K562 (cell line): ENCODE results near the gene ATP8A1. TPM values are rescaled to one million over a fixed set of nuclear protein-coding genes. Genes with fewer than 3 reads are reported as not detected.

Experiments used
- ATAC-seq: fragments of 200-7000 bp; cut with Tn5 transposase; 3 replicates; pipeline ENCODE4 v1.9.1; 2020; ENCODE audit warnings: moderate library complexity
- BruUV-seq: library from RNA; stranded (reverse); fragments of 400-500 nt; replicated peaks from 2 replicates; lab custom pipeline; 2021; lab: Mats Ljungman, UMichigan
- CTCF ChIA-PET: fragments of 300-600 bp; formaldehyde crosslinking; extraction: SDS; loops from one replicate; lab custom pipeline; 2021; ENCODE audit warnings: low intra/inter-chr PET ratio; lab: Yijun Ruan, JAX
- POLR2A ChIA-PET: fragments of 300-600, 350-650 bp; sonication (Branson Sonifier 250); formaldehyde crosslinking; extraction: SDS; loops from one replicate; lab custom pipeline; 2021; ENCODE audit warnings: antibody characterized with exemption, inconsistent platforms; lab: Yijun Ruan, JAX
- DNase-seq, 4 experiments: peaks; one replicate each; pipeline versions ENCODE4 v3.0.0 to v3.0.0-alpha.2; 2011 to 2018; ENCODE audit warnings: low spot score in 3 of 4, mixed read lengths in 3 of 4; ENCODE audit errors: extremely low read depth in 1 of 4
- FAIRE-seq: peaks from 2 replicates; lab custom pipeline; 2011; peaks lifted over from hg19 to GRCh38; lab: Jason Lieb, UNC
- H2AFZ ChIP-seq: 2 replicates; pipeline ENCODE4 v1.6.0; 2011; ENCODE audit warnings: low read depth, low read length, control low read depth, inconsistent platforms
- H3K27ac ChIP-seq: fragments of 200-600 bp; 3 replicates; pipeline ENCODE4 v1.8.0; 2011; ENCODE audit warnings: low read depth, mild to moderate bottlenecking, control low read depth, inconsistent platforms, low read length, moderate library complexity, mixed read lengths; ENCODE audit errors: extremely low read depth
- H3K27me3 ChIP-seq, 2 experiments: fragments of 300-600 bp in 1 of 2; 2 replicates in 1 of 2; 3 replicates in 1 of 2; pipeline versions ENCODE4 v1.6.0 to v1.8.0; 2011; ENCODE audit warnings: inconsistent platforms in 2 of 2, low read length in 2 of 2, mild to moderate bottlenecking in 1 of 2, mixed read lengths in 1 of 2, moderate library complexity in 1 of 2; ENCODE audit not compliant: control insufficient read depth in 2 of 2, insufficient read depth in 2 of 2
- H3K36me3 ChIP-seq: fragments of 300-600 bp; 3 replicates; pipeline ENCODE4 v1.8.0; 2011; ENCODE audit warnings: mild to moderate bottlenecking, low read length, inconsistent platforms; ENCODE audit not compliant: control insufficient read depth, insufficient read depth
- H3K4me1 ChIP-seq, 2 experiments: fragments of 200-600 bp in 1 of 2; replicated peaks in 1 of 2; 2 replicates in 1 of 2; 3 replicates in 1 of 2; pipeline versions ENCODE4 v1.5.1 to v1.8.0; 2011; ENCODE audit warnings: inconsistent platforms in 2 of 2, low read length in 2 of 2, mild to moderate bottlenecking in 1 of 2, mixed read lengths in 1 of 2, moderate library complexity in 1 of 2; ENCODE audit not compliant: control insufficient read depth in 2 of 2, insufficient read depth in 2 of 2
- H3K4me2 ChIP-seq: 2 replicates; pipeline ENCODE4 v1.6.1; 2011; ENCODE audit warnings: low read length, control low read depth, inconsistent platforms, mixed read lengths; ENCODE audit not compliant: insufficient read depth
- H3K4me3 ChIP-seq: fragments of 200-600 bp; sonication (generic), shearing (Covaris generic); 2 replicates; pipeline ENCODE4 v1.5.1; 2016; ENCODE audit warnings: control low read depth, inconsistent platforms
- H3K79me2 ChIP-seq: fragments of 200-600 bp; 3 replicates; pipeline ENCODE4 v1.8.0; 2011; ENCODE audit warnings: low read length, inconsistent platforms; ENCODE audit not compliant: control insufficient read depth, insufficient read depth
- H3K9ac ChIP-seq, 2 experiments: 2 replicates each; pipeline versions ENCODE4 v1.6.0 to v1.6.1; 2011; ENCODE audit warnings: low read depth in 2 of 2, low read length in 2 of 2, control low read depth in 1 of 2, inconsistent platforms in 1 of 2, mild to moderate bottlenecking in 1 of 2, mixed read lengths in 1 of 2; ENCODE audit not compliant: insufficient read depth in 1 of 2
- H3K9me1 ChIP-seq: one replicate; pipeline ENCODE4 v1.6.0; 2011; ENCODE audit warnings: inconsistent platforms, mild to moderate bottlenecking, low read length, moderate library complexity; ENCODE audit not compliant: control insufficient read depth, insufficient read depth
- H3K9me3 ChIP-seq: replicated peaks from 2 replicates; pipeline ENCODE4 v1.5.1; 2011; ENCODE audit warnings: low read depth, low read length, inconsistent platforms; ENCODE audit not compliant: control insufficient read depth, insufficient read depth
- H4K20me1 ChIP-seq: replicated peaks from 2 replicates; pipeline ENCODE4 v1.6.1; 2011; ENCODE audit warnings: low read length, inconsistent platforms, mixed read lengths; ENCODE audit not compliant: control insufficient read depth, insufficient read depth
- COPS2 ChIP-seq: fragments of 450-650 bp; conservative IDR thresholded peaks from 2 replicates; pipeline ENCODE4 v1.6.1; 2016; ENCODE audit warnings: mild to moderate bottlenecking, moderate library complexity
- SPI1 ChIP-seq: IDR thresholded peaks from 2 replicates; pipeline ENCODE4 v1.6.1; 2011; ENCODE audit warnings: low read depth, low read length, control low read depth, borderline replicate concordance
- ZNF699 ChIP-seq: fragments of 250-450 bp; sonication (Bioruptor Pico); IDR thresholded peaks from 2 replicates; pipeline ENCODE4 v1.8.0; 2021; ENCODE audit warnings: mild to moderate bottlenecking, moderate library complexity; ENCODE audit not compliant: insufficient replicate concordance
- WGBS: fragments of 100-300 bp; shearing (Covaris generic); methylation state at CpG from one replicate; pipeline ENCODE4 v1.1.6; 2016; ENCODE audit warnings: low coverage, mixed read lengths; ENCODE audit not compliant: insufficient coverage; ENCODE audit errors: missing lambda C conversion rate; 5-methylcytosine and 5-hydroxymethylcytosine counted together
- in situ Hi-C: fragments of 300-500 bp; cut with MboI; formaldehyde crosslinking; loops from 4 replicates; pipeline ENCODE4 v1.15.0; 2018; ENCODE audit warnings: inconsistent platforms, mixed read lengths
- intact Hi-C: fragments of 100-400 bp; cut with micrococcal nuclease; formaldehyde crosslinking; loops from 2 replicates; pipeline ENCODE4 v1.14.2; 2022
- polyA plus RNA-seq, 8 experiments: library from polyadenylated mRNA; depleted of rRNA in 4 of 8; stranded (reverse) in 5 of 8; unstranded in 3 of 8; fragments of >200 nt; fragmentation: Nextera tagmentation in 2 of 8; fragmentation: Illumina TruSeq in 1 of 8; extraction: Ambion mirVana in 2 of 8; extraction: Trizol in 1 of 8; gene quantifications; 2 replicates each; pipeline versions ENCODE4 v1.2.1 to v1.2.3, GENCODE V29; 2011 to 2014; ENCODE audit warnings: inconsistent platforms in 1 of 8, missing spikeins in 1 of 8
- total RNA-seq, 7 experiments: library from RNA; depleted of rRNA in 6 of 7; stranded (reverse); fragments of >200 nt in 6 of 7; fragmentation: Illumina TruSeq in 2 of 7; extraction: Trizol in 2 of 7; gene quantifications; 2 replicates each; pipeline versions ENCODE4 v1.2.1 to v1.2.3, GENCODE V29; 2011 to 2021; ENCODE audit warnings: low replicate concordance in 1 of 7
- TF ChIP-seq, protein P1 (sequence below): sonication (generic); formaldehyde crosslinking; IDR thresholded peaks from 2 replicates; pipeline ENCODE4 v1.8.0; 2022; ENCODE audit warnings: missing genetic modification reagents, mild to moderate bottlenecking, borderline replicate concordance
- TF ChIP-seq, protein P2 (sequence below): fragments of 450-650 bp; formaldehyde crosslinking; IDR thresholded peaks from 2 replicates; pipeline ENCODE4 v1.4.0; 2020; ENCODE audit warnings: mild to moderate bottlenecking, mixed read lengths

The ATP8A1 gene
- total and polyA plus RNA-seq, 9 of the 15 experiments (the other 6 are each of a cell fraction or from before 2014, with no cell fraction given) = 0.05 to 0.29 (median 0.07) TPM; not detected in 2

DNA sequence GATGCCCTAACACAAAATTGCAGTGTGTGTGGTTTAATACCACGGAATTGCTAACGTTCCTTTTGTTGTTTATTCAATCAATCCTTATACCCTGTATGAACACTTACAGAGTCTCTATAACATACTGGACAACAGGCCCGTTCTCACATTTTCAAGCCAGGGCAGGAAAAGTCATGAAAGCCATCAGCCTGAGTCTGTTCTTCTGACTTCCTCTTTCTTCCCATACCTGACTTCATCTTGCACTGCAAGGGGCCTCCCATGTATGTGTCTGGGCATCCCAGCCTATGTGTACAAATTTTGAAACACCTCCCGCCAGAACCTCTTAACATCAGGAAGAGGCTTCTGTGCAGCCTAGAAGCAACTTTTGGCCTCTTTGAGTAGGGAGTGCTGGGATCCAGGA is 264.5 kb downstream of the ATP8A1 start:
- ChIA-PET POLR2A (no interaction called here), CTCF (interaction anchor here (0.6 kb wide), 1 partner anchor 41 kb away, joined by 5 read pairs; no protein-coding TSS in a partner anchor)
- no peaks in the 10 kb centered on the region for H3K9me3 ChIP-seq
- no peak overlapping the region for H3K9ac ChIP-seq
- FAIRE-seq (no peak), DNase-seq (no peak), ATAC-seq (no peak)
- WGBS = 0% methylated on average over 4 of the region's 4 CpGs
- no peak overlapping the region for H2AFZ ChIP-seq
- in situ Hi-C loops = no loop called here
- H3K27ac ChIP-seq = no peak overlapping the region
- H3K4me2 ChIP-seq = no peak overlapping the region
- H3K36me3 ChIP-seq = no peaks in the 10 kb centered on the region
- no peaks in the 10 kb centered on the region for H4K20me1 ChIP-seq
- no TSS peak for BruUV-seq
- no peaks in the 10 kb centered on the region for H3K79me2 ChIP-seq
- peaks cover 0 to 8% of the 10 kb centered on the region in 2 experiments; a peak in 2 of 5 replicates for H3K27me3 ChIP-seq
- 0 out of 2 replicates have a peak, but pooled peaks have one; percentile 45 for TF ChIP-seq SPI1
- no peak for TF ChIP-seq ZNF699 (CRISPR knock-in tag)
- no peaks in the 10 kb centered on the region for H3K9me1 ChIP-seq
- intact Hi-C loops = no loop called here
- no peak overlapping the region for H3K4me3 ChIP-seq
- no peaks in the 10 kb centered on the region; a peak in 1 of 5 replicates for H3K4me1 ChIP-seq

DNA sequence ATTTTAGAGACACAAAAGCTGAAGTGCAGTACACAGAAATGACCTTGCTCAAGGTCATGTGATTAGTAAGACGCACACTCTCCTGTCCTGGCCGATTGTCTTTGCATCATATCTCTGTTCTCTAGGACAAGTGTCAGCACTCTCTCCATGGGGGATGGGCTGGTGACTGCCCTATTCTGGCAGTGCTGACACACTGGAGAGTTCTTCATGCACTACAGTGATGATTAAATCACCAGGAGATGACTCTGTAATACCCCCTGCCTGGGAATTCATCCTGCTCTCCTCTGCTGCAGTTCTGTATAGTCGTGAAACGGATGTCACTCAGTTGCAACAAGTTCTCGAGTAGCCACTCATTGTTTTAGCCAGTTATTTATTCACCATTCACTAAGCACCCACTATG is 264.9 kb downstream of the ATP8A1 start:
- Histone ChIP-seq H3K9ac (no peak overlapping the region), H3K4me1 (no peaks in the 10 kb centered on the region), H3K27me3 (peaks cover 0 to 8% of the 10 kb centered on the region in 2 experiments; a peak in 2 of 5 replicates), H3K9me3 (no peaks in the 10 kb centered on the region), H2AFZ (no peak overlapping the region), H3K4me2 (no peak overlapping the region), H3K27ac (no peak overlapping the region), H3K9me1 (no peaks in the 10 kb centered on the region), H3K4me3 (no peak overlapping the region), H3K79me2 (no peaks in the 10 kb centered on the region), H3K36me3 (no peaks in the 10 kb centered on the region), H4K20me1 (no peaks in the 10 kb centered on the region)
- FAIRE-seq = no peak
- POLR2A ChIA-PET = no interaction called here
- DNase-seq = no peak
- in situ Hi-C loops = no loop called here
- CTCF ChIA-PET = interaction anchor here (0.6 kb wide), 1 partner anchor 41 kb away, joined by 5 read pairs; no protein-coding TSS in a partner anchor
- TF ChIP-seq COPS2 = no peak
- TF ChIP-seq, protein P1, sequence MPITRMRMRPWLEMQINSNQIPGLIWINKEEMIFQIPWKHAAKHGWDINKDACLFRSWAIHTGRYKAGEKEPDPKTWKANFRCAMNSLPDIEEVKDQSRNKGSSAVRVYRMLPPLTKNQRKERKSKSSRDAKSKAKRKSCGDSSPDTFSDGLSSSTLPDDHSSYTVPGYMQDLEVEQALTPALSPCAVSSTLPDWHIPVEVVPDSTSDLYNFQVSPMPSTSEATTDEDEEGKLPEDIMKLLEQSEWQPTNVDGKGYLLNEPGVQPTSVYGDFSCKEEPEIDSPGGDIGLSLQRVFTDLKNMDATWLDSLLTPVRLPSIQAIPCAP (CRISPR knock-in tag) = no peak
- TF ChIP-seq, protein P2, sequence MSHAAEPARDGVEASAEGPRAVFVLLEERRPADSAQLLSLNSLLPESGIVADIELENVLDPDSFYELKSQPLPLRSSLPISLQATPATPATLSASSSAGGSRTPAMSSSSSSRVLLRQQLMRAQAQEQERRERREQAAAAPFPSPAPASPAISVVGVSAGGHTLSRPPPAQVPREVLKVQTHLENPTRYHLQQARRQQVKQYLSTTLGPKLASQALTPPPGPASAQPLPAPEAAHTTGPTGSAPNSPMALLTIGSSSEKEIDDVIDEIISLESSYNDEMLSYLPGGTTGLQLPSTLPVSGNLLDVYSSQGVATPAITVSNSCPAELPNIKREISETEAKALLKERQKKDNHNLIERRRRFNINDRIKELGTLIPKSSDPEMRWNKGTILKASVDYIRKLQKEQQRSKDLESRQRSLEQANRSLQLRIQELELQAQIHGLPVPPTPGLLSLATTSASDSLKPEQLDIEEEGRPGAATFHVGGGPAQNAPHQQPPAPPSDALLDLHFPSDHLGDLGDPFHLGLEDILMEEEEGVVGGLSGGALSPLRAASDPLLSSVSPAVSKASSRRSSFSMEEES (CRISPR knock-in tag) = peak; percentile 44
- no TSS peak for BruUV-seq
- ATAC-seq = no peak
- intact Hi-C loops = no loop called here
- 0% methylated on average over 5 of the region's 5 CpGs for whole genome bisulfite sequencing
